K562 (cell line): Measurements from ENCODE around the gene ACAD8. TPM values are rescaled to one million over a fixed set of nuclear protein-coding genes. Genes with fewer than 3 reads are reported as not detected.

ENCODE experiments used
- ARHGAP35 ChIP-seq: fragments of 450-650 bp; IDR thresholded peaks from 2 replicates; pipeline ENCODE4 v1.6.1; 2018; ENCODE audit not compliant: partially characterized antibody
- BCL6 ChIP-seq: fragments of 250-450 bp; sonication (Bioruptor Pico); IDR thresholded peaks from 2 replicates; pipeline ENCODE4 v1.4.0; 2020
- BRD4 ChIP-seq: fragments of 200-600 bp; sonication (generic); IDR thresholded peaks from 2 replicates; pipeline ENCODE4 v1.6.1; 2017; ENCODE audit warnings: inconsistent platforms
- CHD2 ChIP-seq: IDR thresholded peaks from 2 replicates; pipeline ENCODE4 v1.6.1; 2011; ENCODE audit warnings: low read depth, low read length
- DMBX1 ChIP-seq: fragments of 250-450 bp; sonication (Bioruptor Pico); IDR thresholded peaks from 2 replicates; pipeline ENCODE4 v1.8.0; 2022; ENCODE audit warnings: inconsistent platforms, mild to moderate bottlenecking, moderate library complexity, borderline replicate concordance
- FOXM1 ChIP-seq, 2 experiments: fragments of 450-650 bp in 1 of 2; sonication (generic) in 1 of 2; formaldehyde crosslinking in 1 of 2; IDR thresholded peaks; 2 replicates each; pipeline versions ENCODE4 v1.6.1 to v1.9.0; 2017 to 2022; ENCODE audit warnings: low read depth in 2 of 2, mild to moderate bottlenecking in 2 of 2, missing genetic modification reagents in 1 of 2, moderate library complexity in 1 of 2
- GTF2F1 ChIP-seq: IDR thresholded peaks from 2 replicates; pipeline ENCODE4 v1.6.1; 2011; ENCODE audit warnings: low read depth, low read length, improper control_type of control experiment
- JUND ChIP-seq, 2 experiments: IDR thresholded peaks; 2 replicates in 1 of 2; 3 replicates in 1 of 2; pipeline ENCODE4 v1.6.1; 2011; ENCODE audit warnings: borderline replicate concordance in 2 of 2, low read depth in 2 of 2, low read length in 2 of 2, improper control_type of control experiment in 1 of 2, missing biosample characterization in 1 of 2, missing genetic modification characterization in 1 of 2, missing genetic modification reagents in 1 of 2
- SMAD3 ChIP-seq: fragments of 450-650 bp; formaldehyde crosslinking; conservative IDR thresholded peaks from 2 replicates; pipeline ENCODE4 v1.4.0; 2020; ENCODE audit warnings: mild to moderate bottlenecking
- ZNF124 ChIP-seq: sonication (generic); formaldehyde crosslinking; IDR thresholded peaks from 2 replicates; pipeline ENCODE4 v1.8.1; 2022; ENCODE audit warnings: missing genetic modification reagents
- ZNF76 ChIP-seq: fragments of 250-450 bp; sonication (Bioruptor Pico); IDR thresholded peaks from 2 replicates; pipeline ENCODE4 v1.4.0; 2020; ENCODE audit warnings: mild to moderate bottlenecking, moderate library complexity, borderline replicate concordance
- polyA plus RNA-seq, 8 experiments: library from polyadenylated mRNA; depleted of rRNA in 4 of 8; stranded (reverse) in 5 of 8; unstranded in 3 of 8; fragments of >200 nt; fragmentation: Nextera tagmentation in 2 of 8; fragmentation: Illumina TruSeq in 1 of 8; extraction: Ambion mirVana in 2 of 8; extraction: Trizol in 1 of 8; gene quantifications; 2 replicates each; pipeline versions ENCODE4 v1.2.1 to v1.2.3, GENCODE V29; 2011 to 2014; ENCODE audit warnings: inconsistent platforms in 1 of 8, missing spikeins in 1 of 8
- total RNA-seq, 7 experiments: library from RNA; depleted of rRNA in 6 of 7; stranded (reverse); fragments of >200 nt in 6 of 7; fragmentation: Illumina TruSeq in 2 of 7; extraction: Trizol in 2 of 7; gene quantifications; 2 replicates each; pipeline versions ENCODE4 v1.2.1 to v1.2.3, GENCODE V29; 2011 to 2021; ENCODE audit warnings: low replicate concordance in 1 of 7
- TF ChIP-seq, protein P1 (sequence below), 2 experiments: IDR thresholded peaks; 2 replicates each; pipeline ENCODE4 v1.6.1; 2011; ENCODE audit warnings: borderline replicate concordance in 1 of 2, control low read depth in 1 of 2, low read depth in 1 of 2, low read length in 1 of 2, mild to moderate bottlenecking in 1 of 2, mixed read lengths in 1 of 2, moderate library complexity in 1 of 2; ENCODE audit not compliant: insufficient read depth in 1 of 2, insufficient read length in 1 of 2, poor library complexity in 1 of 2, severe bottlenecking in 1 of 2; ENCODE audit errors: extremely low read depth in 1 of 2
- TF ChIP-seq, protein P2 (sequence below): fragments of 450-650 bp; formaldehyde crosslinking; IDR thresholded peaks from 2 replicates; pipeline ENCODE4 v1.4.0; 2022; ENCODE audit warnings: mild to moderate bottlenecking, moderate library complexity
- TF ChIP-seq, protein P3 (sequence below): sonication (generic); formaldehyde crosslinking; IDR thresholded peaks from 2 replicates; pipeline ENCODE4 v1.8.0; 2022; ENCODE audit warnings: mild to moderate bottlenecking, missing genetic modification reagents
- TF ChIP-seq, protein P4 (sequence below): fragments of 250-450 bp; sonication (Bioruptor Pico); IDR thresholded peaks from 2 replicates; pipeline ENCODE4 v1.8.0; 2022; ENCODE audit warnings: inconsistent platforms

Gene ACAD8
- total and polyA plus RNA-seq, 9 of the 15 experiments (the other 6 are each of a cell fraction or from before 2014, with no cell fraction given), result 6.5 to 34.1 (median 20.1) TPM

DNA sequence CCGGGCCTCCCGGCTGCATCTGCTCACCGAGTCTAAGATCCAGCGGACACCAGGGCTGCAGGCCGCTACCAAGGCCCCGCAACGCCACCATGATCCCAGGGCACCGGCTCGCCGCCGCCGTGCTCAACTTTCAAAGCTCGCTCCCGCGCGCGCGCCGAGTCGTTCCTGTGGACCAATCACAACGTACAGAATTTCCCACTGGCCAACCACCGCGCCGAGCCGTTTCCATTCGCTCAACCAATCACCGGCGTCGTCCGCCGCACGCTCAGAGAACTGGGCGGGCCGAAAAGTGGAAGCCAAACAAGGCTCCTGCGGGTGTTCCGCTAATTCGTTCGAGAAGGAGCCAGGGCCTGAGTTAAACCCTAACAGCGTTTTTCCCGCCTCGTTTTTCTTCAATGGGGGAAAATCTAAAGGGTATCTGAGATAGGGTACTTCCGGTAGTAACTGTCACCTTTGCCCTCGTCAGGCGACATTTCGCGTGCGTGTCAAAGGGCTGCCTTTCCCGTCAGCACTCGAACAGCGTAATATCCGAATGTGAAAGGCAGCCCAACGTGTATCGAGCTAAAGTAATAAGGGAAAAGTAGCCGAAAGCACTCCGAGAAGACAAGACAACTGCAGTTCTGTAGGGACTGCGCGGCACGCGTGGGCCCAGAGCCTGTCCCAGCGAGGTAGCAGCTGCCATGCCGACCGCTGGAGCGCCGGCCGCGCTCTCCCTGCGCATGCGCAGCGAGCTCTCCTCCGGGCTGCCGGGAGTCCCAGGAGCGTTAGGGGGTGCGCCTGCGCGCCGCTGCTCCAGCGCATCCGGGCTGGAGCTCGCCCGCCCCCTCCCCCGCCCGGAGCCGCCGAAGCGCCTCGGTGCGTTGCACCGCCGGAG is 29.3 kb upstream of the ACAD8 start, which contains the start of the genes NCAPD3 and VPS26B (continued):
- TF ChIP-seq, protein P1, sequence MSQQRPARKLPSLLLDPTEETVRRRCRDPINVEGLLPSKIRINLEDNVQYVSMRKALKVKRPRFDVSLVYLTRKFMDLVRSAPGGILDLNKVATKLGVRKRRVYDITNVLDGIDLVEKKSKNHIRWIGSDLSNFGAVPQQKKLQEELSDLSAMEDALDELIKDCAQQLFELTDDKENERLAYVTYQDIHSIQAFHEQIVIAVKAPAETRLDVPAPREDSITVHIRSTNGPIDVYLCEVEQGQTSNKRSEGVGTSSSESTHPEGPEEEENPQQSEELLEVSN (IDR thresholded peaks at IDR 0.05; ENCODE audit: borderline replicate concordance in 1 of 2, extremely low read depth in 1 of 2, insufficient read depth in 1 of 2, insufficient read length in 1 of 2, low read depth in 1 of 2, low read length in 1 of 2, poor library complexity in 1 of 2, severe bottlenecking in 1 of 2), result peak; percentile 80 to 91
- TF ChIP-seq, protein P2, sequence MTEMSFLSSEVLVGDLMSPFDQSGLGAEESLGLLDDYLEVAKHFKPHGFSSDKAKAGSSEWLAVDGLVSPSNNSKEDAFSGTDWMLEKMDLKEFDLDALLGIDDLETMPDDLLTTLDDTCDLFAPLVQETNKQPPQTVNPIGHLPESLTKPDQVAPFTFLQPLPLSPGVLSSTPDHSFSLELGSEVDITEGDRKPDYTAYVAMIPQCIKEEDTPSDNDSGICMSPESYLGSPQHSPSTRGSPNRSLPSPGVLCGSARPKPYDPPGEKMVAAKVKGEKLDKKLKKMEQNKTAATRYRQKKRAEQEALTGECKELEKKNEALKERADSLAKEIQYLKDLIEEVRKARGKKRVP (CRISPR knock-in tag), result no peak
- TF ChIP-seq DMBX1 (CRISPR knock-in tag), result peak; percentile 61; the same call in 1 of the 2 replicates
- TF ChIP-seq ZNF124 (CRISPR knock-in tag), result no peak
- 0 out of 2 replicates have a peak, but pooled peaks have one; percentile 9 for TF ChIP-seq JUND (IDR thresholded peaks at IDR 0.05; ENCODE audit: borderline replicate concordance, low read depth, low read length)
- no peak; the same call in 2 of the 3 replicates for TF ChIP-seq JUND (tag; IDR thresholded peaks at IDR 0.05; ENCODE audit: borderline replicate concordance, low read depth, low read length)
- TF ChIP-seq GTF2F1, result 0 out of 2 replicates have a peak, but pooled peaks have one; percentile 40
- TF ChIP-seq BCL6 (CRISPR knock-in tag), result no peak
- TF ChIP-seq, protein P3, sequence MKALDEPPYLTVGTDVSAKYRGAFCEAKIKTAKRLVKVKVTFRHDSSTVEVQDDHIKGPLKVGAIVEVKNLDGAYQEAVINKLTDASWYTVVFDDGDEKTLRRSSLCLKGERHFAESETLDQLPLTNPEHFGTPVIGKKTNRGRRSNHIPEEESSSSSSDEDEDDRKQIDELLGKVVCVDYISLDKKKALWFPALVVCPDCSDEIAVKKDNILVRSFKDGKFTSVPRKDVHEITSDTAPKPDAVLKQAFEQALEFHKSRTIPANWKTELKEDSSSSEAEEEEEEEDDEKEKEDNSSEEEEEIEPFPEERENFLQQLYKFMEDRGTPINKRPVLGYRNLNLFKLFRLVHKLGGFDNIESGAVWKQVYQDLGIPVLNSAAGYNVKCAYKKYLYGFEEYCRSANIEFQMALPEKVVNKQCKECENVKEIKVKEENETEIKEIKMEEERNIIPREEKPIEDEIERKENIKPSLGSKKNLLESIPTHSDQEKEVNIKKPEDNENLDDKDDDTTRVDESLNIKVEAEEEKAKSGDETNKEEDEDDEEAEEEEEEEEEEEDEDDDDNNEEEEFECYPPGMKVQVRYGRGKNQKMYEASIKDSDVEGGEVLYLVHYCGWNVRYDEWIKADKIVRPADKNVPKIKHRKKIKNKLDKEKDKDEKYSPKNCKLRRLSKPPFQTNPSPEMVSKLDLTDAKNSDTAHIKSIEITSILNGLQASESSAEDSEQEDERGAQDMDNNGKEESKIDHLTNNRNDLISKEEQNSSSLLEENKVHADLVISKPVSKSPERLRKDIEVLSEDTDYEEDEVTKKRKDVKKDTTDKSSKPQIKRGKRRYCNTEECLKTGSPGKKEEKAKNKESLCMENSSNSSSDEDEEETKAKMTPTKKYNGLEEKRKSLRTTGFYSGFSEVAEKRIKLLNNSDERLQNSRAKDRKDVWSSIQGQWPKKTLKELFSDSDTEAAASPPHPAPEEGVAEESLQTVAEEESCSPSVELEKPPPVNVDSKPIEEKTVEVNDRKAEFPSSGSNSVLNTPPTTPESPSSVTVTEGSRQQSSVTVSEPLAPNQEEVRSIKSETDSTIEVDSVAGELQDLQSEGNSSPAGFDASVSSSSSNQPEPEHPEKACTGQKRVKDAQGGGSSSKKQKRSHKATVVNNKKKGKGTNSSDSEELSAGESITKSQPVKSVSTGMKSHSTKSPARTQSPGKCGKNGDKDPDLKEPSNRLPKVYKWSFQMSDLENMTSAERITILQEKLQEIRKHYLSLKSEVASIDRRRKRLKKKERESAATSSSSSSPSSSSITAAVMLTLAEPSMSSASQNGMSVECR (CRISPR knock-in tag), result peak; percentile 94
- TF ChIP-seq ARHGAP35, result no peak
- peak; percentile 74 for TF ChIP-seq FOXM1 (IDR thresholded peaks at IDR 0.05; ENCODE audit: low read depth)
- TF ChIP-seq FOXM1 (CRISPR knock-in tag; IDR thresholded peaks at IDR 0.05; ENCODE audit: low read depth), result no peak
- TF ChIP-seq CHD2, result peak; percentile 78
- peak; percentile 13; the same call in 1 of the 2 replicates for TF ChIP-seq SMAD3 (CRISPR knock-in tag)
- no peak for TF ChIP-seq BRD4
- no peak for TF ChIP-seq ZNF76 (CRISPR knock-in tag)
- TF ChIP-seq, protein P4, sequence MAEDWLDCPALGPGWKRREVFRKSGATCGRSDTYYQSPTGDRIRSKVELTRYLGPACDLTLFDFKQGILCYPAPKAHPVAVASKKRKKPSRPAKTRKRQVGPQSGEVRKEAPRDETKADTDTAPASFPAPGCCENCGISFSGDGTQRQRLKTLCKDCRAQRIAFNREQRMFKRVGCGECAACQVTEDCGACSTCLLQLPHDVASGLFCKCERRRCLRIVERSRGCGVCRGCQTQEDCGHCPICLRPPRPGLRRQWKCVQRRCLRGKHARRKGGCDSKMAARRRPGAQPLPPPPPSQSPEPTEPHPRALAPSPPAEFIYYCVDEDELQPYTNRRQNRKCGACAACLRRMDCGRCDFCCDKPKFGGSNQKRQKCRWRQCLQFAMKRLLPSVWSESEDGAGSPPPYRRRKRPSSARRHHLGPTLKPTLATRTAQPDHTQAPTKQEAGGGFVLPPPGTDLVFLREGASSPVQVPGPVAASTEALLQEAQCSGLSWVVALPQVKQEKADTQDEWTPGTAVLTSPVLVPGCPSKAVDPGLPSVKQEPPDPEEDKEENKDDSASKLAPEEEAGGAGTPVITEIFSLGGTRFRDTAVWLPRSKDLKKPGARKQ (CRISPR knock-in tag), result no peak
